ENCODE measurements around the gene MYO1E. TPM values are rescaled to one million over a fixed set of nuclear protein-coding genes. Genes with fewer than 3 reads are reported as not detected.
A peak's percentile ranks its signal among the peaks of the same experiment; 100 is the strongest.

The MYO1E gene
- total RNA-seq, 2 donors from 2014 or later = 47.8 to 65.6 TPM

GRCh38 chr15:59173194-59173593 lies 199.5 kb downstream of the MYO1E start:
- Mint-ChIP-seq H3K4me3 (no peak overlapping the region), H3K9me3 (no peaks in the 10 kb centered on the region), H3K36me3 (ENCODE audit: low read depth) (peaks cover 27% of the 10 kb centered on the region), H3K27me3 (ENCODE audit: insufficient read depth) (no peaks in the 10 kb centered on the region), H3K27ac (no peak overlapping the region), H3K4me1 (peaks cover 26% of the 10 kb centered on the region)
- Histone ChIP-seq H3K27ac (ENCODE audit: low read depth, low read length) (no peak overlapping the region), H3K4me3 (ENCODE audit: low read length) (no peak overlapping the region), H3K4me1 (ENCODE audit: control insufficient read depth, insufficient read depth, low read length) (peaks cover 4% of the 10 kb centered on the region), H3K9ac (ENCODE audit: extremely low read depth, low read length, poor library complexity, severe bottlenecking) (no peak overlapping the region), H3K36me3 (ENCODE audit: control insufficient read depth, insufficient read depth, low read length) (peaks cover 10% of the 10 kb centered on the region), H3K9me3 (ENCODE audit: control insufficient read depth, low read length) (peaks cover 7% of the 10 kb centered on the region), H3K27me3 (ENCODE audit: control insufficient read depth, insufficient read depth, low read length, poor library complexity, severe bottlenecking) (no peaks in the 10 kb centered on the region)
- WGBS, 2 experiments (ENCODE audit: insufficient coverage in 1 of 2, insufficient read length in 1 of 2) = 91 to 100% methylated on average over 1 to 4 of the region's 5 CpGs
- no peak for TF ChIP-seq CTCF (conservative IDR thresholded peaks at IDR 0.05)
- no peak for DNase-seq

GRCh38 chr15:59172289-59172901 lies 200.3 kb downstream of the MYO1E start:
- Mint-ChIP-seq H3K4me1 (peaks cover 26% of the 10 kb centered on the region), H3K9me3 (no peaks in the 10 kb centered on the region), H3K4me3 (no peak overlapping the region), H3K36me3 (ENCODE audit: low read depth) (peaks cover 26% of the 10 kb centered on the region), H3K27me3 (ENCODE audit: insufficient read depth) (no peaks in the 10 kb centered on the region), H3K27ac (no peak overlapping the region)
- Histone ChIP-seq H3K9me3 (ENCODE audit: control insufficient read depth, low read length) (peaks cover 7% of the 10 kb centered on the region), H3K36me3 (ENCODE audit: control insufficient read depth, insufficient read depth, low read length) (peaks cover 10% of the 10 kb centered on the region), H3K4me3 (ENCODE audit: low read length) (no peak overlapping the region), H3K4me1 (ENCODE audit: control insufficient read depth, insufficient read depth, low read length) (peaks cover 4% of the 10 kb centered on the region), H3K9ac (ENCODE audit: extremely low read depth, low read length, poor library complexity, severe bottlenecking) (no peak overlapping the region), H3K27ac (ENCODE audit: low read depth, low read length) (no peak overlapping the region), H3K27me3 (ENCODE audit: control insufficient read depth, insufficient read depth, low read length, poor library complexity, severe bottlenecking) (no peaks in the 10 kb centered on the region)
- no peak for DNase-seq
- TF ChIP-seq CTCF (conservative IDR thresholded peaks at IDR 0.05) = peak; percentile 54
- WGBS, 2 experiments (ENCODE audit: insufficient coverage in 1 of 2, insufficient read length in 1 of 2) = 96 to 98% methylated on average over 7 of the region's 7 CpGs

- H3K27ac ChIP-seq (ENCODE audit: low read depth, low read length) = no peak overlapping the region
- H3K36me3 Mint-ChIP-seq (ENCODE audit: low read depth) = peaks cover 26% of the 10 kb centered on the region
Measured at GRCh38 chr15:59171067-59171397, 201.6 kb downstream of the MYO1E start.

More at GRCh38 chr15:59171067-59171397, 201.6 kb downstream of the MYO1E start:
- H3K27ac Mint-ChIP-seq = no peak overlapping the region
- no peak overlapping the region for H3K4me3 ChIP-seq (ENCODE audit: low read length)
- no peaks in the 10 kb centered on the region for H3K27me3 Mint-ChIP-seq (ENCODE audit: insufficient read depth)
- TF ChIP-seq CTCF (conservative IDR thresholded peaks at IDR 0.05) = no peak
- peaks cover 10% of the 10 kb centered on the region for H3K36me3 ChIP-seq (ENCODE audit: control insufficient read depth, insufficient read depth, low read length)
- H3K4me3 Mint-ChIP-seq = no peak overlapping the region
- H3K9me3 ChIP-seq (ENCODE audit: control insufficient read depth, low read length) = peaks cover 7% of the 10 kb centered on the region
- no peaks in the 10 kb centered on the region for H3K27me3 ChIP-seq (ENCODE audit: control insufficient read depth, insufficient read depth, low read length, poor library complexity, severe bottlenecking)
- no peak for DNase-seq
- no peak overlapping the region for H3K9ac ChIP-seq (ENCODE audit: extremely low read depth, low read length, poor library complexity, severe bottlenecking)
- 93% methylated on average over 5 to 8 of the region's 8 CpGs for WGBS, 2 experiments (ENCODE audit: insufficient coverage in 1 of 2, insufficient read length in 1 of 2)
- H3K9me3 Mint-ChIP-seq = no peaks in the 10 kb centered on the region
- peaks cover 4% of the 10 kb centered on the region for H3K4me1 ChIP-seq (ENCODE audit: control insufficient read depth, insufficient read depth, low read length)
- H3K4me1 Mint-ChIP-seq = peaks cover 26% of the 10 kb centered on the region
